Mesendoderm (in vitro differentiated cells): ENCODE results near the gene NOXA1.

Source experiments
- DNase-seq: peaks from one replicate; pipeline ENCODE4 v3.0.0; 2013
- H2AK5ac ChIP-seq: 2 replicates; pipeline ENCODE4 v1.6.1; 2013; ENCODE audit warnings: low read length, inconsistent platforms
- H2BK120ac ChIP-seq: 2 replicates; pipeline ENCODE4 v1.6.1; 2013; ENCODE audit warnings: low read depth, mild to moderate bottlenecking, low read length, moderate library complexity, mixed read lengths
- H2BK15ac ChIP-seq: replicated peaks from 2 replicates; pipeline ENCODE4 v1.6.1; 2013; ENCODE audit warnings: low read depth, mild to moderate bottlenecking, moderate library complexity
- H2BK5ac ChIP-seq: 2 replicates; pipeline ENCODE4 v1.6.1; 2013; ENCODE audit warnings: low read length, inconsistent platforms
- H3K18ac ChIP-seq: 2 replicates; pipeline ENCODE4 v1.6.1; 2013; ENCODE audit warnings: mild to moderate bottlenecking, low read length, mixed read lengths
- H3K23ac ChIP-seq: one replicate; pipeline ENCODE4 v1.6.1; 2013; ENCODE audit warnings: low read length
- H3K27ac ChIP-seq: 2 replicates; pipeline ENCODE4 v1.5.1; 2013; ENCODE audit warnings: low read depth, mild to moderate bottlenecking, inconsistent platforms, low read length, moderate library complexity
- H3K27me3 ChIP-seq: 2 replicates; pipeline ENCODE4 v1.6.1; 2013; ENCODE audit warnings: low read length, control low read depth, mild to moderate bottlenecking, inconsistent platforms; ENCODE audit not compliant: insufficient read depth, poor library complexity
- H3K36me3 ChIP-seq: 2 replicates; pipeline ENCODE4 v1.6.1; 2013; ENCODE audit warnings: low read length, inconsistent platforms; ENCODE audit not compliant: control insufficient read depth, insufficient read depth
- H3K4ac ChIP-seq: one replicate; pipeline ENCODE4 v1.6.1; 2013; ENCODE audit warnings: low read depth, mild to moderate bottlenecking, low read length, moderate library complexity
- H3K4me1 ChIP-seq: 2 replicates; pipeline ENCODE4 v1.6.1; 2013; ENCODE audit warnings: low read depth, low read length, inconsistent platforms; ENCODE audit not compliant: control insufficient read depth
- H3K4me2 ChIP-seq: 2 replicates; pipeline ENCODE4 v1.6.1; 2013; ENCODE audit warnings: low read length
- H3K4me3 ChIP-seq: 2 replicates; pipeline ENCODE4 v1.5.1; 2013; ENCODE audit warnings: mild to moderate bottlenecking, low read length
- H3K56ac ChIP-seq: one replicate; pipeline ENCODE4 v1.6.1; 2013; ENCODE audit warnings: low read length
- H3K79me1 ChIP-seq: 2 replicates; pipeline ENCODE4 v1.6.1; 2013; ENCODE audit warnings: low read length, inconsistent platforms
- H3K79me2 ChIP-seq: 2 replicates; pipeline ENCODE4 v1.6.1; 2013; ENCODE audit warnings: mild to moderate bottlenecking, low read length; ENCODE audit not compliant: control insufficient read depth, insufficient read depth
- H3K9ac ChIP-seq: 2 replicates; pipeline ENCODE4 v1.6.1; 2013; ENCODE audit warnings: low read length, inconsistent platforms
- H4K5ac ChIP-seq: one replicate; pipeline ENCODE4 v1.6.1; 2013; ENCODE audit warnings: low read length
- H4K8ac ChIP-seq: one replicate; pipeline ENCODE4 v1.6.1; 2013; ENCODE audit warnings: low read depth, mild to moderate bottlenecking, control low read depth, low read length, moderate library complexity
- WGBS: extraction: QIAGEN DNeasy Blood & Tissue Kit; methylation state at CpG from one replicate; pipeline ENCODE4 v1.1.7; 2013; ENCODE audit warnings: low lambda C conversion rate, missing lambda C conversion rate; ENCODE audit not compliant: insufficient coverage; ENCODE audit errors: extremely low coverage; 5-methylcytosine and 5-hydroxymethylcytosine counted together

The NOXA1 gene

GRCh38 chr9:137480686-137481683, 57.8 kb downstream of the NOXA1 start:
- no peak overlapping the region for H3K4ac ChIP-seq
- no peak overlapping the region for H3K18ac ChIP-seq
- no peaks in the 10 kb centered on the region for H3K4me1 ChIP-seq
- H3K4me3 ChIP-seq, result no peak overlapping the region
- H3K23ac ChIP-seq, result no peak overlapping the region
- H3K27ac ChIP-seq, result no peak overlapping the region
- H3K9ac ChIP-seq, result no peak overlapping the region
- H3K4me2 ChIP-seq, result no peak overlapping the region
- no peaks in the 10 kb centered on the region for H3K79me2 ChIP-seq
- H2AK5ac ChIP-seq, result no peak overlapping the region
- no peaks in the 10 kb centered on the region for H3K27me3 ChIP-seq
- H4K5ac ChIP-seq, result no peak overlapping the region
- no peak for DNase-seq
- no peaks in the 10 kb centered on the region for H3K36me3 ChIP-seq
- no CpG with 5 or more reads among the region's 38 CpGs for WGBS
- no peak overlapping the region for H2BK5ac ChIP-seq
- H2BK15ac ChIP-seq, result no peak overlapping the region
- no peak overlapping the region for H2BK120ac ChIP-seq
- H3K56ac ChIP-seq, result no peak overlapping the region
- H4K8ac ChIP-seq, result no peak overlapping the region
- no peaks in the 10 kb centered on the region for H3K79me1 ChIP-seq

GRCh38 chr9:137482094-137482781, 59.0 kb downstream of the NOXA1 start:
- no peak overlapping the region for H4K5ac ChIP-seq
- H2BK120ac ChIP-seq, result no peak overlapping the region
- no peak overlapping the region for H3K9ac ChIP-seq
- no peak overlapping the region for H3K23ac ChIP-seq
- no peak overlapping the region for H3K56ac ChIP-seq
- H4K8ac ChIP-seq, result no peak overlapping the region
- H3K36me3 ChIP-seq, result no peaks in the 10 kb centered on the region
- H3K4ac ChIP-seq, result no peak overlapping the region
- no peaks in the 10 kb centered on the region for H3K4me1 ChIP-seq
- no peak for DNase-seq
- no peaks in the 10 kb centered on the region for H3K27me3 ChIP-seq
- H2BK15ac ChIP-seq, result no peak overlapping the region
- no peak overlapping the region for H3K4me3 ChIP-seq
- no peaks in the 10 kb centered on the region for H3K79me2 ChIP-seq
- no CpG with 5 or more reads among the region's 26 CpGs for WGBS
- H3K27ac ChIP-seq, result no peak overlapping the region
- no peak overlapping the region for H3K18ac ChIP-seq
- H2BK5ac ChIP-seq, result no peak overlapping the region
- no peaks in the 10 kb centered on the region for H3K79me1 ChIP-seq
- no peak overlapping the region for H2AK5ac ChIP-seq
- H3K4me2 ChIP-seq, result no peak overlapping the region
